MCF 10A (cell line): ENCODE data around the gene SRP54. TPM values are rescaled to one million over a fixed set of nuclear protein-coding genes. Genes with fewer than 3 reads are reported as not detected.

Source experiments
- BruUV-seq: library from RNA; stranded (reverse); fragments of 400-500 nt; replicated peaks from 2 replicates; lab custom pipeline; 2021; lab: Mats Ljungman, UMichigan
- CTCF ChIA-PET: fragments of 300-600 bp; sonication (Branson Sonifier 250); formaldehyde crosslinking; extraction: SDS; loops from one replicate; lab custom pipeline; 2021; ENCODE audit warnings: antibody characterized with exemption, inconsistent platforms; lab: Yijun Ruan, JAX
- POLR2A ChIA-PET: fragments of 300-600, 350-650 bp; sonication (Branson Sonifier 250); formaldehyde crosslinking; extraction: SDS; loops from one replicate; lab custom pipeline; 2020; ENCODE audit warnings: antibody characterized with exemption, inconsistent platforms; lab: Yijun Ruan, JAX
- DNase-seq: peaks from one replicate; pipeline ENCODE4 v3.0.0-alpha.2; 2018; ENCODE audit not compliant: unreplicated experiment
- H3K27ac Mint-ChIP-seq: one replicate; pipeline ENCODE4 v1.8.0; 2022; ENCODE audit warnings: mild to moderate bottlenecking, low read depth, mixed read lengths; ENCODE audit not compliant: unreplicated experiment
- H3K27me3 Mint-ChIP-seq: one replicate; pipeline ENCODE4 v1.8.0; 2022; ENCODE audit warnings: mixed read lengths; ENCODE audit not compliant: insufficient read depth, unreplicated experiment
- H3K36me3 Mint-ChIP-seq: one replicate; pipeline ENCODE4 v1.8.0; 2022; ENCODE audit warnings: mild to moderate bottlenecking, moderate library complexity, mixed read lengths; ENCODE audit not compliant: insufficient read depth, unreplicated experiment
- H3K4me1 Mint-ChIP-seq: one replicate; pipeline ENCODE4 v1.8.0; 2022; ENCODE audit warnings: mixed read lengths; ENCODE audit not compliant: insufficient read depth, unreplicated experiment
- H3K4me3 Mint-ChIP-seq: one replicate; pipeline ENCODE4 v1.8.0; 2022; ENCODE audit warnings: mild to moderate bottlenecking, moderate library complexity, mixed read lengths; ENCODE audit not compliant: unreplicated experiment
- H3K9me3 Mint-ChIP-seq: one replicate; pipeline ENCODE4 v1.8.0; 2022; ENCODE audit warnings: mixed read lengths; ENCODE audit not compliant: unreplicated experiment
- intact Hi-C: fragments of 100-400 bp; cut with micrococcal nuclease; formaldehyde crosslinking; loops from 2 replicates; pipeline ENCODE4 v1.14.1; 2022
- total RNA-seq: library from RNA; stranded (reverse); gene quantifications from 2 replicates; pipeline ENCODE4 v1.2.3, GENCODE V29; 2022
- TF ChIP-seq, protein P1 (sequence below): fragments of 200-600 bp; IDR thresholded peaks from one replicate; pipeline ENCODE4 v1.8.0; 2022; ENCODE audit warnings: antibody characterized with exemption, mild to moderate bottlenecking; ENCODE audit not compliant: unreplicated experiment

Gene SRP54
- total RNA-seq, 1 experiment from 2014 or later, result 77.4 TPM

DNA sequence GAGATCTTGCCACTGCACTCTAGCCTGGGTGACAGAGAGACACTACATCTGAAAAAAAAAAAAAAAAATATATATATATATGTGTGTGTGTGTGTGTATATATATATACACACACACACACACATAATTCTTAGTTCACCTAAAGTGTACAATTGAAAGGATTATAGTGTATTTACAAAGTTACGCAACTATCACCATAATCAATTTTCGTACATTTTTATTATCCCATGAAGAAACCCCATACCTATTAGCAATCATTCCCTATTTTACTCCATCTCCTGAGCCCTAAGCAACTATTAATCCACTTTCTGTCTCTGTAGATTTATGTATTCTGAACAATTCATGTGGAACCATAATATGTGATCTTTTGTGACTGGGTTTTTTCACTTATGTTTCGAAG is 4.4 kb downstream of the SRP54 start:
- CTCF ChIA-PET, result no interaction called here
- no peaks in the 10 kb centered on the region for H3K27me3 Mint-ChIP-seq
- H3K4me3 Mint-ChIP-seq, result no peak overlapping the region
- TF ChIP-seq, protein P1, sequence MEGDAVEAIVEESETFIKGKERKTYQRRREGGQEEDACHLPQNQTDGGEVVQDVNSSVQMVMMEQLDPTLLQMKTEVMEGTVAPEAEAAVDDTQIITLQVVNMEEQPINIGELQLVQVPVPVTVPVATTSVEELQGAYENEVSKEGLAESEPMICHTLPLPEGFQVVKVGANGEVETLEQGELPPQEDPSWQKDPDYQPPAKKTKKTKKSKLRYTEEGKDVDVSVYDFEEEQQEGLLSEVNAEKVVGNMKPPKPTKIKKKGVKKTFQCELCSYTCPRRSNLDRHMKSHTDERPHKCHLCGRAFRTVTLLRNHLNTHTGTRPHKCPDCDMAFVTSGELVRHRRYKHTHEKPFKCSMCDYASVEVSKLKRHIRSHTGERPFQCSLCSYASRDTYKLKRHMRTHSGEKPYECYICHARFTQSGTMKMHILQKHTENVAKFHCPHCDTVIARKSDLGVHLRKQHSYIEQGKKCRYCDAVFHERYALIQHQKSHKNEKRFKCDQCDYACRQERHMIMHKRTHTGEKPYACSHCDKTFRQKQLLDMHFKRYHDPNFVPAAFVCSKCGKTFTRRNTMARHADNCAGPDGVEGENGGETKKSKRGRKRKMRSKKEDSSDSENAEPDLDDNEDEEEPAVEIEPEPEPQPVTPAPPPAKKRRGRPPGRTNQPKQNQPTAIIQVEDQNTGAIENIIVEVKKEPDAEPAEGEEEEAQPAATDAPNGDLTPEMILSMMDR, result no peak
- H3K9me3 Mint-ChIP-seq, result no peaks in the 10 kb centered on the region
- POLR2A ChIA-PET, result no interaction called here
- intact Hi-C loops, result no loop called here
- H3K27ac Mint-ChIP-seq, result no peak overlapping the region
- no peak for DNase-seq
- H3K4me1 Mint-ChIP-seq, result peaks cover 5% of the 10 kb centered on the region
- H3K36me3 Mint-ChIP-seq, result no peaks in the 10 kb centered on the region
- BruUV-seq, result no TSS peak

DNA sequence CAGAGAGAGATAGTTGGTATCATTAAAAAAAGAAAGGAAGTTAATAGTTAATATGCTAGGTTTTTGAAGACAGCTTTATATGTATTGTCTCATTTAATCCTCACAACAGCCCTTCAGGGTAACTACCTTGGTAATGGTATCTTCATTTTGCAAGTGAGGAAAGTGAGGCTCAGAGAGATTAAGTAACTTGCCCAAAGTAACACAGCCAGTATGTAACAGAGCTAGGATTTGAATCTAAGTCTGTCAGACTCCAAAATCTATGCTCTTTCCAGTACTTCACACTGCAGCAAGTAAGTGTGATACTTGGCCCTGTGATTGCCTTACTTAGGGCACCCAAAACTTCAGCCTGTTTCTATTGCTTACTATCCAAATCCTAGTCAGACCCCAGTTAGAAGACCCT is 7.0 kb downstream of the SRP54 start:
- H3K4me1 Mint-ChIP-seq, result peaks cover 11% of the 10 kb centered on the region
- CTCF ChIA-PET, result interaction anchor here (0.6 kb wide), 3 partner anchors 25 to 109 kb away, joined by 3 to 7 read pairs (median 3); no protein-coding TSS in a partner anchor
- no TSS peak for BruUV-seq

DNA sequence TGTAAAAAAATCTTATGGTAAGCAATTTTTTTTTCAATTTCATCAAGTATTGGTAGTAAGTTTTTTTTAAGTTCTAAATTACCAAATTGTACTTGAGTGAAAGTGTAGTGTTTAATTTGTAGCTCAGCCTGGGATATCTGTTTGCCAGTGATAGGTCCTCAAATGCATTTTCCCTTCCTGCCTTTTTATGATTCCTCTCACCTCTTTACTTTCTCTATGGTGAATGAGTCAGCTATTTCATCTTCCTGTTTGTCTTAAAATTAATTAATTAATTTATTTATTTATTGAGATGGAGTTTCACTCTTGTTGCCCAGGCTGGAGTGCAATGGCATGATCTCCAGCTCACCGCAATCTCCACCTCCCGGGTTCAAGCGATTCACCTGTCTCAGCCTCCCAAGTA is 10.6 kb downstream of the SRP54 start:
- POLR2A ChIA-PET, result interaction anchor here (0.6 to 2.5 kb wide), 4 partner anchors 8 to 515 kb away, joined by 3 to 25 read pairs (median 4); partner anchors contain the start of genes PPP2R3C and SRP54
- TF ChIP-seq, protein P1, result no peak
- intact Hi-C loops, result no loop called here

More for the DNA sequence above, 7.0 kb downstream of the SRP54 start:
- intact Hi-C loops, result no loop called here
- TF ChIP-seq, protein P1, result no peak
- H3K9me3 Mint-ChIP-seq, result no peaks in the 10 kb centered on the region
- POLR2A ChIA-PET, result interaction anchor here (0.6 to 1.8 kb wide), 2 partner anchors 9 to 153 kb away, joined by 3 to 6 read pairs; no protein-coding TSS in a partner anchor
- H3K4me3 Mint-ChIP-seq, result no peak overlapping the region
- H3K36me3 Mint-ChIP-seq, result no peaks in the 10 kb centered on the region
- no peak overlapping the region for H3K27ac Mint-ChIP-seq
- H3K27me3 Mint-ChIP-seq, result no peaks in the 10 kb centered on the region
- no peak for DNase-seq

DNA sequence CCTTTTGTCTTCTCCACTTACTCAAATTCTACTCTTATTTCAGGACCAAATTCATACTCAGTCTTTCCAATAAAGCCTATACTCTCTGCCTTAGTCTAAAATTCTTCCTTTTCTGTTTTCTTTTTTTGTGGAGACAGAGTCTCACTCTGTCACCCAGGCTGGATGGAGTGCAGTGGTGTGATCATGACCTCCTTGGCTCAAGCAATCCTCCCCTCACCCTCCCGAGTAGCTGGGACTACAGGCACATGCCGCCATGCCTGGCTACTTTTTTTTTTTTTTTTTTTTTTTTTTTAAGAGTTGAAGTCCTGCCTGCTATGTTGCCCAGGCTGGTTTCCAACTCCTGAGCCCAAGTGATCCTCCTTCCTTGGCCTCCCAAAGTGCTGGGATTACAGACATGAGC is 11.9 kb downstream of the SRP54 start:
- peaks cover 24% of the 10 kb centered on the region for H3K36me3 Mint-ChIP-seq
- no peak for DNase-seq
- no peak overlapping the region for H3K4me3 Mint-ChIP-seq
- H3K9me3 Mint-ChIP-seq, result no peaks in the 10 kb centered on the region
- intact Hi-C loops, result no loop called here
- H3K27me3 Mint-ChIP-seq, result no peaks in the 10 kb centered on the region
- no TSS peak for BruUV-seq
- POLR2A ChIA-PET, result interaction anchor here (0.9 to 1.4 kb wide), 3 partner anchors 12 to 51 kb away, joined by 4 to 8 read pairs (median 4); partner anchors contain the start of genes FAM177A1 and SRP54
- no peak overlapping the region for H3K27ac Mint-ChIP-seq
- CTCF ChIA-PET, result no interaction called here
- TF ChIP-seq, protein P1, result no peak
- peaks cover 10% of the 10 kb centered on the region for H3K4me1 Mint-ChIP-seq

More for the DNA sequence above, 10.6 kb downstream of the SRP54 start:
- H3K36me3 Mint-ChIP-seq, result peaks cover 18% of the 10 kb centered on the region
- peaks cover 10% of the 10 kb centered on the region for H3K4me1 Mint-ChIP-seq
- CTCF ChIA-PET, result no interaction called here
- DNase-seq, result no peak
- no peak overlapping the region for H3K4me3 Mint-ChIP-seq
- H3K27ac Mint-ChIP-seq, result no peak overlapping the region
- H3K9me3 Mint-ChIP-seq, result no peaks in the 10 kb centered on the region
- H3K27me3 Mint-ChIP-seq, result no peaks in the 10 kb centered on the region
- no TSS peak for BruUV-seq
